GM20000 (cell line): Measurements from ENCODE around the gene ZNF264.

Experiments
- DNase-seq: peaks from one replicate; pipeline ENCODE4 v3.0.0; 2012; ENCODE audit warnings: low spot score
- TF ChIP-seq, protein P1 (sequence below): IDR thresholded peaks from 2 replicates; pipeline ENCODE4 v1.5.1; 2012; ENCODE audit warnings: mild to moderate bottlenecking, control low read depth; ENCODE audit errors: extremely low read depth, missing control alignments

ZNF264 gene

DNA sequence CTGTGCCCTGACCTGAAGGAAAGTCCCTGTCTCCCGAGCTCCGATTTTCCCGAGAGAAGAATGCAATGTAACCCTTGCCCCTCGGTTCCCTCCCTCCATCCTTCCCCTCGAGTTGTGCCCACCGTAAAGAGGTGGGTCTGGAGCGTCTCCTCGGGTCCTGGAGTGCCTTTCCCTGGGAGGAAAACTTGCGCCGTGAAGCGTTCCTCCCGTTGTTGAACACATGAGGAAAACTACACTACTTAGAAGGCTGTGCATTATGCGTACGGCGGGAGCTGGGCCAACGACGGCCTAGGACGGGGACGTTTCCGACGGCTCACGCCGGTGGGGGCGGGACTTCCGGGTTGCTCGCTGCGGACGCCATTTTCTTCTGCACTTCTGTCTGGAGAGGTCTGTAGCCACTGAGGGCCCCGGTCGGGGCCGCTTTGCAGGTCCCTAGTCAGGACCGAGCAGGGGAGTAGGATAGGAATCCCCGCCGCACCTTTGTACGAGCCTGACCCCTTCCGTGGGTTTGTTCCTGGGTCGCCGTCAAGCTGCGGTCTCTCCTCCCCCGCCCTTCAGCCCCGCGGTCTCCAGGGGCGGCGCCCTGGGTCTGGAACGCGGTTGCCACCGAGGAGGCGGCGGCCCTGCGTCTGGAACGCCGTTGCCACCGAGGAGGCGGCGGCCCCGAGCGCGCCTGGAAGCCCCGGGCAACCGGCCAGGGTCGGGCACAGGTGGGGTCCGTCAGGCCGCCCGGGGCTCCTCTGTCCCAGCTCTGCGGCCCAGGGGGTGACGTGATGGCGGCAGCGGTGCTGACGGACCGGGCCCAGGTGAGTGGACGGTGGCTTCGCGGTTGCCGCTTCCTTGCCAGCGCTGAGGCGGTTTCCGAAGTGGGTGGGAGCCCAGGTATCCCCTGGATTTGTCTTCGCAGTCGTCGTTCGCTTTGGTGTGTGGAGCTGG lies at the start of gene ZNF264:
ZNF264 (plus strand) TSS at position 360 of the 936 bp plus-strand sequence; CDS start at position 774, 414 bp downstream.
- TF ChIP-seq, protein P1, sequence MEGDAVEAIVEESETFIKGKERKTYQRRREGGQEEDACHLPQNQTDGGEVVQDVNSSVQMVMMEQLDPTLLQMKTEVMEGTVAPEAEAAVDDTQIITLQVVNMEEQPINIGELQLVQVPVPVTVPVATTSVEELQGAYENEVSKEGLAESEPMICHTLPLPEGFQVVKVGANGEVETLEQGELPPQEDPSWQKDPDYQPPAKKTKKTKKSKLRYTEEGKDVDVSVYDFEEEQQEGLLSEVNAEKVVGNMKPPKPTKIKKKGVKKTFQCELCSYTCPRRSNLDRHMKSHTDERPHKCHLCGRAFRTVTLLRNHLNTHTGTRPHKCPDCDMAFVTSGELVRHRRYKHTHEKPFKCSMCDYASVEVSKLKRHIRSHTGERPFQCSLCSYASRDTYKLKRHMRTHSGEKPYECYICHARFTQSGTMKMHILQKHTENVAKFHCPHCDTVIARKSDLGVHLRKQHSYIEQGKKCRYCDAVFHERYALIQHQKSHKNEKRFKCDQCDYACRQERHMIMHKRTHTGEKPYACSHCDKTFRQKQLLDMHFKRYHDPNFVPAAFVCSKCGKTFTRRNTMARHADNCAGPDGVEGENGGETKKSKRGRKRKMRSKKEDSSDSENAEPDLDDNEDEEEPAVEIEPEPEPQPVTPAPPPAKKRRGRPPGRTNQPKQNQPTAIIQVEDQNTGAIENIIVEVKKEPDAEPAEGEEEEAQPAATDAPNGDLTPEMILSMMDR = no peak
- peak; percentile 94 for DNase-seq

DNA sequence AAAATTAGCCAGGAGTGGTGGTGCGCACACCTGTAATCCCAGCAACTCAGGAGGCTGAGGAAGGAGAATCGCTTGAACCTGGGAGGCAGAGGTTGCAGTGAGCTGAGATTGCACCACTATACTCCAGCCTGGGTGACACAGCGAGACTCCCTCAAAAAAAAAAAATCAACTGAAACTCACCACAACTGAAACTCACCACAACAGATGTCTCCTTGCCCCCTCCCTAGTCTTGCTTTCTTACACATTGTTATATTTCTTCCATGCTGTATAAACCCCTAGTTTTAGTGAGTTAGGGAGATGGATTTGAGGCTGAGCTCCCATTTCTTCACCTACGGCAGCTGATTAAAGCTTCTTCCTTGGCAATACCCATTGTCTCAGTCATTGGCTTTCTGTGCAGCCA lies 49.6 kb upstream of the ZNF264 start:
- TF ChIP-seq, protein P1 = no peak
- DNase-seq = no peak

DNA sequence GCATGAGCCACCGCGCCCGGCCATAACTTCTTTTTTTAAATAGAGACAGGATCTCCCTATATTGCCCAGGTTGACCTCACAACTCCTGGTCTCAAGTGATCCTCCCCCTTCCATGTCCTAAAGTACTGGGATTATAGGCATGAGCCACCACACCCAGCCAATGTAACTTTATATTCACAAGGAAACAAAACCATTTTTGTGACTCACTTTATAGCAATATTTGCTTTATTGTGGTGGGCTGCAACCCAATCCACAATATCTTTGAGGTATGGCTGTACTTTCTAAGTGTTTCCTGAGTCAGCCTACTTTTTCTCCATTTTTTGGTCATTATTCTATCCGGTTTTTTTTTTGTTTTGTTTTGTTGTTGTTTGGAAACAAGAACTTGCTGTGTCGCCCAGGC lies 38.4 kb upstream of the ZNF264 start:
- TF ChIP-seq, protein P1 = no peak
- no peak for DNase-seq

DNA sequence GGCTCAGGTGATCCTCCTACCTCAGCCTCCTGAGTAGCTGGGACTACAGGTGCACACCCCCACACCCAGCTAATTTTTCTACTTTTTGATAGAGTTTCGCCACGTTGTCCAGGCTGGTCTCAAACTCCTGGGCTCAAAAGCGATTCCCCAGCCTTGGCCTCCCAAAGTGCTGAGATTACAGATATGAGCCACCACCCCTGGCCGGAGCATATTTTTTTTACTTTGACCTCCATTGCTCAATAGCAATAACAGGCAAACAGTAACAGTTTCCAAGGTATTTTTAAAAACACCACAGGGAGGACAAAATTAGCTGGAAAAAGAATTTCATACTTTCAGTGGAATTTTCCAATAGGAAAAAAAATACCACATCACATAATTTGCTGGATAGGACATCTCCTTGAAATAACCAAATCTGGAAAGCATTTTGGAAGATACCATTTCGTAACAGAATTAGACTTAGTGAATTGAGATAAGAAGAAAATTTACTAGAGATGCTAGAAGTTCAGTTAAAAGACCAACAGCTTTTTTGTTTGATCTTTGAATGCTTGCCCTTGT lies 29.2 kb upstream of the ZNF264 start:
- no peak for DNase-seq
- TF ChIP-seq, protein P1 = no peak

DNA sequence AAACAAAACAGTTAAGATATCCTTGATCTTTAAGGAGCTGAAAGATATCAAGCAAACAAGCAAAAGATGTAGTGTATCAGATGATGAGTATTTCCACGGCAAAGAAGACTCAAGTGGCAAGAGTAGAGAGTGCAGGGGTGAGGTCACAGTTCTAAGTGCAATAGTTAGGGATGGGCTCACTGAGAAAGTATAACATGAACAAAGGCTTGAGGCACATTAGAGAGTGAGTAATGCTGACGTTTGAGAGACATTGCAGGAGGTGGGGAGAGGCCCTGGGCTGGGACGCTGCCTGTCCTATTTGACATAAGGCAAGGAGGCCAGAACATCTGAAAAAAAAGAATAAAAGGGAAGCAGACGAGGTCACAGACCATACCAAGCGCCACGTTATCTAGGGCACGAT lies 25.5 kb upstream of the ZNF264 start:
- TF ChIP-seq, protein P1 = no peak
- no peak for DNase-seq

DNA sequence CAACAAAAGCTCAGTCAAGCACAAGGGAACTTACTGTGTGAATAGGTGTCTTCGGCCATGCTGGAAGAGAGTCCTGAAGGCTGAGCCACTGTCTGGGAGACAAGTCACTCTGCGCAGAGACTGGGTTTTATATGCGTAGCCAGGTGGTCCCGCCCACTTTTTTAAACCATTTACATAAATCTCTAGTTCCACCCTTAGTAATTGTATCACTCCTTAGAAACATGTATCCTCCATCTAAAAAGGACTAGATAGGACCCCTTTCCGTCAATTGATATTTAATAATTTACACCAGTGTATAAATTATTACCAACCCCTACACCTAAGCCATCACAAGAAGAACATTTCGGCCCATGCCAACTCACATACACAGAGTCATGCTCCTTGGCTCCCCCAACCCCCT lies 23.9 kb upstream of the ZNF264 start, which contains the start of gene DUXA:
DUXA (minus strand) TSS at position 101 of the 400 bp plus-strand sequence; CDS start at position 59, 42 bp downstream.
- TF ChIP-seq, protein P1 = no peak
- DNase-seq = no peak

DNA sequence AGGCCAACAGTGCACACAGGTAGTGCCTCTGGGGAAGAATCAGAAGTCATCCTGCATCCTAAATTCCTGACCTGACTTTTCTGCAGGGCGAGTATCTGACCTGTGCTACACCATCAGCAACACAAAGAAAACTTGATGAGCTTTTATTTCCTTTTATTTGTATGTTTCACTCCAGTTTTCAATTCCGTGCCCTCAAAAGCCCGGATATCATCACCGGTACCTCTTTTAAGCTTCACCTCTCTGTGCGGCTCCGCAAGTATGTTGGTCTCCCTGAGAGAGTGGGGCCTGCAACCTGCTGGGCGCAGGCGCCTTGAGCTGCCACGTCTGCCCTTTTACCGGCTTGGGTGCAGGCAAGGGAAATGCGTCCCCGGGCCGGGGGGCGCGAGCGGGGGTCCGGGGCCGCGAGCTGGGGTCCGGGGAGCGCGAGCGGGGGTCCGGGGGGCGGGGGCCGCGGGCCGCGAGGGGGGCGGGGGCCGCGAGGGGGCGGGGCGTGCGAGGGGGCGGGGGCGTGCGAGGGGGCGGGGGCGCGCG lies 19.7 kb upstream of the ZNF264 start:
- TF ChIP-seq, protein P1 = no peak
- peak; percentile 76 for DNase-seq
